ENCODE measurements around the gene SPR.

Gene SPR

DNA sequence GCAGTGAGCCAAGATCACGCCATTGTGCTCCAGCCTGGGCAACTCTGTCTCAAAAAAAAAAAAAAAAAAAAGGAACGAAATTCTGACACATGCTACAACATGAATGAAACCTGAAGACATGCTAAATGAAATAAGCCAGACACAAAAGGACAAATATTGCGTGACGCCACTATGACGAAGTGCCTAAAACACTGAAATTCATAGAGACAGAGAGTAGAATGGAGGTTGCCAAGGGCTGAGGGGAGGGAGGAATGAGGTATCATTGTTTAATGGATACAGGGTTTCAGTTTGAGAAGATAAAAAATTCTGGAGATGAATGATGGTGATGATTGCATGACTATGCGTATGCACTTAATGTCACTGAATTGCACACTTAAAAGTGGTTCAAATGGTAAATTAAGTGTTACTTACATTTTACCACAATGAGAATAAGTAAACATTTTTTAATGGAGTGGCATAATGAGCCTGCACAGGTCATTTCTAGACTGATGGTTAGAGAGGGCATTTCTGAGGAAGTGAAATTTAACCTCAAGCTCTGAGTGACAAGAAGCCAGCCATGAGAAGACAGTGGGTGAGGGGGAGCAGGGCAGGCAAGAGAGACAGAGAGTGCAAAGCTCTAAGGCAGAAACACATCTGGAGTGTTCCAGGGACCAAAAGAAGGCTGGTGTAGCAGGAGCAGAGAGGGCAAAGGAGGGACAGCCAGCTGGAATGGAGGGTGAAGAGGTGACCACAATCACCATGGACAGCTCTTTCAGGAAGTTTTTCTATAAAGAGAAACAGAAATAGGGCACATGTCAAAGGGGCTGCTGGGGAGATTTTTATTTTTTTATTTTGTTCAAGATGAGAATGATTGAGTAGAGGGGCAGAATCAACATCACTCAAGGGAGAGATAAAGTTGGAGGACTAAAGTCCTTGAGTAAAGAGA lies 40.8 kb upstream of the SPR start:
- Histone ChIP-seq H3K4ac (ENCODE audit: low read depth in 1 of 2, low read length in 2 of 2) (no peak overlapping the region), H3K79me1 (replicated peaks; ENCODE audit: low read length, poor library complexity, severe bottlenecking) (no peaks in the 10 kb centered on the region), H2AFZ (ENCODE audit: low read depth, low read length) (no peak overlapping the region), H2BK12ac (ENCODE audit: low read length in 2 of 2) (no peak overlapping the region), H2BK120ac (ENCODE audit: low read depth, low read length) (no peak overlapping the region), H3K9ac (ENCODE audit: low read length) (no peak overlapping the region), H3K9me3 (ENCODE audit: control insufficient read depth, low read length) (no peaks in the 10 kb centered on the region), H3K23ac (ENCODE audit: low read length in 2 of 2) (no peak overlapping the region), H4K91ac (ENCODE audit: low read length) (no peak overlapping the region), H2BK15ac (ENCODE audit: low read depth, poor library complexity, severe bottlenecking) (no peak overlapping the region), H4K8ac (ENCODE audit: low read length) (no peak overlapping the region), H2AK5ac (ENCODE audit: low read length, severe bottlenecking) (no peak overlapping the region), H3K14ac (ENCODE audit: low read length in 2 of 2) (no peak overlapping the region), H3K27me3 (ENCODE audit: control insufficient read depth in 1 of 2, insufficient read depth in 1 of 2, low read length in 2 of 2) (peaks cover 15 to 50% of the 10 kb centered on the region in 2 experiments), H3K4me2 (ENCODE audit: low read length, poor library complexity, severe bottlenecking) (no peak overlapping the region), H3K4me1 (ENCODE audit: control insufficient read depth, insufficient read depth, low read depth, low read length) (no peaks in the 10 kb centered on the region), H3K36me3 (ENCODE audit: control insufficient read depth in 1 of 2, insufficient read depth in 2 of 2, low read depth in 1 of 2, low read length in 2 of 2) (no peaks in the 10 kb centered on the region), H3K4me3 (ENCODE audit: insufficient read depth in 1 of 2, low read depth in 1 of 2, low read length in 2 of 2) (no peak overlapping the region), H3K27ac (ENCODE audit: low read length, poor library complexity, severe bottlenecking) (no peak overlapping the region), H3K18ac (ENCODE audit: low read depth in 1 of 2, low read length in 2 of 2) (no peak overlapping the region), H2BK5ac (ENCODE audit: low read depth, low read length, poor library complexity, severe bottlenecking) (no peak overlapping the region)
- DNase-seq = no peak
- 98% methylated on average over 4 of the region's 6 CpGs for WGBS

- H4K8ac ChIP-seq (ENCODE audit: low read length) = no peak overlapping the region
- 85% methylated on average over 2 of the region's 3 CpGs for WGBS
- peaks cover 22 to 58% of the 10 kb centered on the region in 2 experiments for H3K27me3 ChIP-seq (ENCODE audit: control insufficient read depth in 1 of 2, insufficient read depth in 1 of 2, low read length in 2 of 2)
- no peak overlapping the region for H2BK120ac ChIP-seq (ENCODE audit: low read depth, low read length)
- no peaks in the 10 kb centered on the region for H3K79me1 ChIP-seq (replicated peaks; ENCODE audit: low read length, poor library complexity, severe bottlenecking)
- no peak overlapping the region for H4K91ac ChIP-seq (ENCODE audit: low read length)
- H3K4me3 ChIP-seq (ENCODE audit: insufficient read depth in 1 of 2, low read depth in 1 of 2, low read length in 2 of 2) = no peak overlapping the region
- H3K23ac ChIP-seq (ENCODE audit: low read length in 2 of 2) = no peak overlapping the region
- DNase-seq = no peak
- H3K4me2 ChIP-seq (ENCODE audit: low read length, poor library complexity, severe bottlenecking) = no peak overlapping the region
- H3K14ac ChIP-seq (ENCODE audit: low read length in 2 of 2) = no peak overlapping the region
- H3K4ac ChIP-seq (ENCODE audit: low read depth in 1 of 2, low read length in 2 of 2) = no peak overlapping the region
- no peaks in the 10 kb centered on the region for H3K4me1 ChIP-seq (ENCODE audit: control insufficient read depth, insufficient read depth, low read depth, low read length)
- no peak overlapping the region for H2BK15ac ChIP-seq (ENCODE audit: low read depth, poor library complexity, severe bottlenecking)
- no peak overlapping the region for H3K18ac ChIP-seq (ENCODE audit: low read depth in 1 of 2, low read length in 2 of 2)
- H3K9me3 ChIP-seq (ENCODE audit: control insufficient read depth, low read length) = no peaks in the 10 kb centered on the region
- H2AK5ac ChIP-seq (ENCODE audit: low read length, severe bottlenecking) = no peak overlapping the region
- no peak overlapping the region for H2BK5ac ChIP-seq (ENCODE audit: low read depth, low read length, poor library complexity, severe bottlenecking)
- no peak overlapping the region for H3K9ac ChIP-seq (ENCODE audit: low read length)
- H2BK12ac ChIP-seq (ENCODE audit: low read length in 2 of 2) = no peak overlapping the region
- no peak overlapping the region for H3K27ac ChIP-seq (ENCODE audit: low read length, poor library complexity, severe bottlenecking)
- H3K36me3 ChIP-seq (ENCODE audit: control insufficient read depth in 1 of 2, insufficient read depth in 2 of 2, low read depth in 1 of 2, low read length in 2 of 2) = no peaks in the 10 kb centered on the region
- no peak overlapping the region for H2AFZ ChIP-seq (ENCODE audit: low read depth, low read length)
Observed at GRCh38 chr2:72847534-72848315, 39.5 kb upstream of the SPR start.

DNA sequence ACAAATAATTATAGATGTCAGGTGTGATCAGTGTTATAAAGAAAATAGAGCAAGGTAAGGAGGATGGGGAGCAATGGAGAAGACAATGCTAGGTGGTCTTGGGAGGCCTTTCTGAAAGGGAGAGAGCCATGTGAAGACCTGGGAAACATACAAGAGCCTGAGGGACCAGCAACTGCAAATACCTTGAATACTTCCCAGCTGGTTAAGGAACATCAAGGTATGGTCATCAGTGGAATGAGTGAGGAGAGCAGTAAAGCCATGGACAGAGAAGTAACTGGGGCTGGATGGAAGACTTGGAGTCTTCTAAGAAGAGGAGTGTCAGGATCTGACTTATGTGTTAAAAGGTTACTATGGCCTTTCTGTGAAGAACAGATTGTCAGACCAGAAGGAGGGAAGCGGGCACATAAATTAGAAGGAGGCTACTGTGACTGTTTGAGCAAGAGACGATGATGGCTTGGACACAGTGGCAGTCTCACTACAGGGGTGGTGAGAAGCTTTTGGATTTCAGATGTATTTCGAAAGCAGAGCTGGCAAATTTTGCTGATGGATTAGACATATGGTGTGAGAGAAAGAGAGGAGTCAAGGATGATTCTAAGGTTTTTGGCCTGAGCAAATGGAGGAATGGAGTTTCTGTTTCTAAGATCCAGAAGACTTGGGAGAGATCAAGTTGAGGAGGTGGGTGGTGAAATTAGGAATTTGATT lies 38.6 kb upstream of the SPR start:
- H3K27me3 ChIP-seq (ENCODE audit: control insufficient read depth in 1 of 2, insufficient read depth in 1 of 2, low read length in 2 of 2) = peaks cover 22 to 55% of the 10 kb centered on the region in 2 experiments
- WGBS = 89% methylated on average over 3 of the region's 3 CpGs
- no peak overlapping the region for H3K4me3 ChIP-seq (ENCODE audit: insufficient read depth in 1 of 2, low read depth in 1 of 2, low read length in 2 of 2)
- H3K23ac ChIP-seq (ENCODE audit: low read length in 2 of 2) = no peak overlapping the region
- no peaks in the 10 kb centered on the region for H3K9me3 ChIP-seq (ENCODE audit: control insufficient read depth, low read length)
- H2BK12ac ChIP-seq (ENCODE audit: low read length in 2 of 2) = no peak overlapping the region
- H3K79me1 ChIP-seq (replicated peaks; ENCODE audit: low read length, poor library complexity, severe bottlenecking) = no peaks in the 10 kb centered on the region
- H2AK5ac ChIP-seq (ENCODE audit: low read length, severe bottlenecking) = no peak overlapping the region
- no peaks in the 10 kb centered on the region for H3K36me3 ChIP-seq (ENCODE audit: control insufficient read depth in 1 of 2, insufficient read depth in 2 of 2, low read depth in 1 of 2, low read length in 2 of 2)
- no peak overlapping the region for H2AFZ ChIP-seq (ENCODE audit: low read depth, low read length)
- H4K8ac ChIP-seq (ENCODE audit: low read length) = no peak overlapping the region
- H3K4me1 ChIP-seq (ENCODE audit: control insufficient read depth, insufficient read depth, low read depth, low read length) = no peaks in the 10 kb centered on the region
- H2BK5ac ChIP-seq (ENCODE audit: low read depth, low read length, poor library complexity, severe bottlenecking) = no peak overlapping the region
- no peak for DNase-seq
- H3K4me2 ChIP-seq (ENCODE audit: low read length, poor library complexity, severe bottlenecking) = no peak overlapping the region
- H3K14ac ChIP-seq (ENCODE audit: low read length in 2 of 2) = no peak overlapping the region
- H2BK15ac ChIP-seq (ENCODE audit: low read depth, poor library complexity, severe bottlenecking) = no peak overlapping the region
- H3K27ac ChIP-seq (ENCODE audit: low read length, poor library complexity, severe bottlenecking) = no peak overlapping the region
- no peak overlapping the region for H3K18ac ChIP-seq (ENCODE audit: low read depth in 1 of 2, low read length in 2 of 2)
- H4K91ac ChIP-seq (ENCODE audit: low read length) = no peak overlapping the region
- no peak overlapping the region for H3K9ac ChIP-seq (ENCODE audit: low read length)
- H3K4ac ChIP-seq (ENCODE audit: low read depth in 1 of 2, low read length in 2 of 2) = no peak overlapping the region
- H2BK120ac ChIP-seq (ENCODE audit: low read depth, low read length) = no peak overlapping the region

DNA sequence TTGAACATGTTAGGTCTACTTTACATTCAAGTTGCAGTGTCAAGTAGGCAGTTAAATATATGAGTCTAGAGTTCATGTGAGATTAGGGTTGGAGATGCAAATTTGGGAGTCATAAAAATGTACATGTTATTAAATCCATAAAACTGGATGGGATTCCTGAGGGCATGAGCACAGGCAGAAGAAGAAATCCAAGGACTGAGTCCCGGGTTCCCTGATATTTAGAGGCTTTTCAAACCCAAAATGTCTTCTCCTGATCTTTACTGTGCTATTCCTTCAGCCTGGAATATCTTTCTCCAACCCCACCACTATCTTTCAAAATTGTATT lies 38.1 kb upstream of the SPR start:
- no peak overlapping the region for H3K14ac ChIP-seq (ENCODE audit: low read length in 2 of 2)
- H2BK5ac ChIP-seq (ENCODE audit: low read depth, low read length, poor library complexity, severe bottlenecking) = no peak overlapping the region
- no peaks in the 10 kb centered on the region for H3K4me1 ChIP-seq (ENCODE audit: control insufficient read depth, insufficient read depth, low read depth, low read length)
- no peaks in the 10 kb centered on the region for H3K79me1 ChIP-seq (replicated peaks; ENCODE audit: low read length, poor library complexity, severe bottlenecking)
- H4K91ac ChIP-seq (ENCODE audit: low read length) = no peak overlapping the region
- no peak overlapping the region for H3K27ac ChIP-seq (ENCODE audit: low read length, poor library complexity, severe bottlenecking)
- H2AFZ ChIP-seq (ENCODE audit: low read depth, low read length) = no peak overlapping the region
- 79% methylated on average over 1 of the region's 1 CpG for WGBS
- no peak overlapping the region for H2BK12ac ChIP-seq (ENCODE audit: low read length in 2 of 2)
- H3K18ac ChIP-seq (ENCODE audit: low read depth in 1 of 2, low read length in 2 of 2) = no peak overlapping the region
- no peak for DNase-seq
- H3K4ac ChIP-seq (ENCODE audit: low read depth in 1 of 2, low read length in 2 of 2) = no peak overlapping the region
- H3K9me3 ChIP-seq (ENCODE audit: control insufficient read depth, low read length) = no peaks in the 10 kb centered on the region
- H2BK120ac ChIP-seq (ENCODE audit: low read depth, low read length) = no peak overlapping the region
- no peak overlapping the region for H3K9ac ChIP-seq (ENCODE audit: low read length)
- H3K23ac ChIP-seq (ENCODE audit: low read length in 2 of 2) = no peak overlapping the region
- no peak overlapping the region for H2BK15ac ChIP-seq (ENCODE audit: low read depth, poor library complexity, severe bottlenecking)
- no peak overlapping the region for H2AK5ac ChIP-seq (ENCODE audit: low read length, severe bottlenecking)
- H3K4me2 ChIP-seq (ENCODE audit: low read length, poor library complexity, severe bottlenecking) = no peak overlapping the region
- H3K4me3 ChIP-seq (ENCODE audit: insufficient read depth in 1 of 2, low read depth in 1 of 2, low read length in 2 of 2) = no peak overlapping the region
- H4K8ac ChIP-seq (ENCODE audit: low read length) = no peak overlapping the region
- H3K36me3 ChIP-seq (ENCODE audit: control insufficient read depth in 1 of 2, insufficient read depth in 2 of 2, low read depth in 1 of 2, low read length in 2 of 2) = no peaks in the 10 kb centered on the region
- H3K27me3 ChIP-seq (ENCODE audit: control insufficient read depth in 1 of 2, insufficient read depth in 1 of 2, low read length in 2 of 2) = peaks cover 24 to 57% of the 10 kb centered on the region in 2 experiments
